Testis (tissue), 2 donors: ENCODE results near the gene IL1RL2.

Experiments used
- POLR2A ChIP-seq: fragments of 450-650 bp; IDR thresholded peaks from one replicate; pipeline ENCODE4 v1.6.1; 2017; ENCODE audit warnings: antibody characterized with exemption, mild to moderate bottlenecking, moderate library complexity
- TF ChIP-seq, protein P1 (sequence below), 3 experiments: fragments of 450-650 bp in 2 of 3; fragments of 200-600 bp in 1 of 3; sonication (generic) in 1 of 3; IDR thresholded peaks; one replicate each; pipeline ENCODE4 v1.5.1; 2016 to 2019; ENCODE audit warnings: antibody characterized with exemption in 3 of 3, mild to moderate bottlenecking in 2 of 3, moderate library complexity in 1 of 3

GRCh38 chr2:102284611-102285010 lies 97.8 kb downstream of the IL1RL2 start:
- TF ChIP-seq, protein P1, sequence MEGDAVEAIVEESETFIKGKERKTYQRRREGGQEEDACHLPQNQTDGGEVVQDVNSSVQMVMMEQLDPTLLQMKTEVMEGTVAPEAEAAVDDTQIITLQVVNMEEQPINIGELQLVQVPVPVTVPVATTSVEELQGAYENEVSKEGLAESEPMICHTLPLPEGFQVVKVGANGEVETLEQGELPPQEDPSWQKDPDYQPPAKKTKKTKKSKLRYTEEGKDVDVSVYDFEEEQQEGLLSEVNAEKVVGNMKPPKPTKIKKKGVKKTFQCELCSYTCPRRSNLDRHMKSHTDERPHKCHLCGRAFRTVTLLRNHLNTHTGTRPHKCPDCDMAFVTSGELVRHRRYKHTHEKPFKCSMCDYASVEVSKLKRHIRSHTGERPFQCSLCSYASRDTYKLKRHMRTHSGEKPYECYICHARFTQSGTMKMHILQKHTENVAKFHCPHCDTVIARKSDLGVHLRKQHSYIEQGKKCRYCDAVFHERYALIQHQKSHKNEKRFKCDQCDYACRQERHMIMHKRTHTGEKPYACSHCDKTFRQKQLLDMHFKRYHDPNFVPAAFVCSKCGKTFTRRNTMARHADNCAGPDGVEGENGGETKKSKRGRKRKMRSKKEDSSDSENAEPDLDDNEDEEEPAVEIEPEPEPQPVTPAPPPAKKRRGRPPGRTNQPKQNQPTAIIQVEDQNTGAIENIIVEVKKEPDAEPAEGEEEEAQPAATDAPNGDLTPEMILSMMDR (IDR thresholded peaks at IDR 0.05), result no peak
- no peak for TF ChIP-seq POLR2A
